Measurements from ENCODE around the gene TARP.
"Not testable (repeated sequence)": the region's sequence is repeated elsewhere in the genome, so short reads cannot be mapped to it uniquely, and the experiment has no call there.

TARP gene

DNA sequence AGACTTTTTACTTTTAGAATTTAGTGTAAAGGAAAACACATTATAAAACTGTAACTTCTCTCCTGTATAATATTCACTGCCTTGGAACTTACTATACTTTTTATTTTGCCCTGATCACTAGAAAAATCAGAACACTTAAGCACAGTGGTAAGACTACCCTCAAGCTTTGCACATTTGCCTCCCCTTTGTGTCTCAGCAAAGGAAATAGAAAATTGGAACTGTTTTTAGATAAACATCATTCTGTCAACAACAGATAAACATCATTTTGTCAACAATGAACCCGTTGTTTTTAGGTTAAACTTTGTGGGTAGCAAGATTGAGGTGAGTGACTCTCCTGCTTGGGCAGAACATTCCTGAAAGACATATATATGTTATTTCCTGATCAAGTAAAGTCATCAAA, 8.8 kb downstream of the TARP start:
- DNase-seq (ENCODE audit: low read depth, low spot score); H3K27ac ChIP-seq: not testable (repeated sequence)

DNA sequence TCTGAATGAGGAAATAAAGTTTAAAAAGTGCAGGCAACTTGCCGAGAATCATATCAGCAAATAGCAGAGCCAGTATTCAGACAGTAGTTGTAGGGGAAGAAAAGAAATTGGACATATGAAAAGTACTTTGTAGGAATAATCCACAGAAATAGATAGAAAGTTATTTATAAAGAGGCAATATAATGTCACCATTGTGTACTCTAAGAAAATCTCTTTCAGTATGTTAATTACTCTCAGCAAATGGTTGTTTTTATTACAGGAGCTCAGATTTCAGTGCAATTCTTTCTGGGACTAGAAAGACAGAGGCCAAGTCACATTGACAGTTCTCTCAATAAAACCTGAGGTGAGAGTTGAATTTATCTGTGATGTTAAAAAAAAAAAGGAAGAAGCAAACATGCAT, 10.2 kb downstream of the TARP start:
- H3K27ac ChIP-seq; DNase-seq (ENCODE audit: low read depth, low spot score): not testable (repeated sequence)

- no peak for DNase-seq (ENCODE audit: low read depth, low spot score)
- H3K27ac ChIP-seq: no peak overlapping the region
Measured at GRCh38 chr7:38262545-38262944, 10.9 kb downstream of the TARP start.

DNA sequence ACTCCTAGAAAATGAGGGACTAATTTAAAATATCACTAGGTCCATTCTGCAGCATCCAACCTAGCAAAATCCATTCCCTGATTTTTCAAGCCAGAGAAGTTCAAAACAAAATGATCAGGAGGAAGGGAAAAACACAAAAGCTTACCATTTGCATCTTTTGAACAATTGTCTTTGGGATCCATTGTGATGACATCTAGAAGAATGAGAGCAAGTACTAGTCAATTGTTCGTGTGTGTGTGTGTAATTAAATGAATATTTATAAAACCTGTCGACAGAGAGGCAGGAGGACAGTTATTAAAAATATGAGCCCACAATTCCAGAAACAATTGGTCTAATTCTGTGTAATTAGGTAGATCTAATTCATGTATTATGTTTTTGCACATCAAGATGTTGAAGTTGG, 11.4 kb downstream of the TARP start:
- not testable (repeated sequence) for DNase-seq (ENCODE audit: low read depth, low spot score); H3K27ac ChIP-seq

GRCh38 chr7:38261601-38262000, 11.8 kb downstream of the TARP start:
- not testable (repeated sequence) for H3K27ac ChIP-seq; DNase-seq (ENCODE audit: low read depth, low spot score)

DNA sequence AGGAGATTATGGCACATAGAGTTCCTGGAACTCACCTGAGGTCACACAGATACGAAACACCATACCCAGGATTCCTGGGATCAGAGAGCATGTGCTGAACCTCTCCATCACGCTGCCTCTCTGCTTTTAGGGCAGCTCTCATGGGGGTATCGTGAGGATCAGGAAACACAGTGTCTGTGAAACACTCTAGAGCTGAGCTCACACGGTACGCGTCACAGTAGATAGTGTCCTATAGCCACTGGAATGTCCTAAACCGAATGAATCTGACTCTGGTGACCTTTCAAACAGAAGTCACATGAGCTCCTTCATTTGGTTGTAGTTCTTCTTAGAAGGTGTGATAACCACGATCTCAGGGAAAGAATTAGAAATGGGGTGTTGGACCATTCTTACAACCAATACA, 14.3 kb downstream of the TARP start:
- H3K27ac ChIP-seq; DNase-seq (ENCODE audit: low read depth, low spot score): not testable (repeated sequence)

GRCh38 chr7:38257350-38257677, 16.1 kb downstream of the TARP start:
- DNase-seq (ENCODE audit: low read depth, low spot score): no peak
- H3K27ac ChIP-seq: no peak overlapping the region

DNA sequence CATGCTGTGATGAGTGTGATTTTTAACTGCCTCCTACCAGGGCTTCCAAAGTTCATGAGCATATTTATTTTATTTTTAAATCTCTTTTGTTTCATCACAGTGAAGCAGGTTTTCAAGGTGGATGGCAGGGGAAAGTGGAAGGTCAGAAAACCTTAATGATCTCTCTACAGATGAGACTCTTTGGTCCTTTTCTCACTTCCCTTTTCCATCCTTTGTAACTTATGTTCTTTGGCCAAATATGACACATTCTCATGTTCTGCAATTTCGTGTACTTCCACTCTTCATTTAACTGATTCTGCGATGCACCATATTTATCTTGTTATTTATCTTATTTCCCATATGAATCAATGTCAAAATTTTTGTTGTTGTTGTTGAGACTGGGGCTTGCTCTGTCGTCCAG, 23.6 kb downstream of the TARP start:
- H3K27ac ChIP-seq; DNase-seq (ENCODE audit: low read depth, low spot score): not testable (repeated sequence)

DNA sequence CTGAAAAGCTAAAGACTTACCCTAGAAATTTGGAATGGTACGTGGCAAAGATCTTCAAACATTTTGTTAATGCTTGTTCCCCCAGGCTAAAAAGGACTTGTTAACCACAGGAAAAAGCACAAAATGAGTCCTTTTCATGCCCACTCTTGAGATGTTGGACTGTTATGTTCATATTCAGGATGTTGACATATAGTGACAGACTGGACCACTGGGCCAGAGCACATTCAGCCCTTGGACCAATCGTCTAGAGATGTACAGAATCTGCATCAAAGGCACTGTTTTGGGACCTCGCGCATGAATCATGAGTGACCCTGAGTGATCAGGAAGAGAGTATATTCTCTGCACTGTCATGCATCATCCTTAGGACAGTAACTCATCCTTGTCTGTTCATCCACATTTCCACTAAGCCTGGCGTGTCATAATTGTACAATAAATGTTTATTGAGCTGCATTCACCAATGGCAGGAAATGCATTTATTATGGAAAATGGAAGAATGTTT, 25.3 kb downstream of the TARP start:
- H3K27ac ChIP-seq: no peak overlapping the region
- DNase-seq (ENCODE audit: low read depth, low spot score): no peak

DNA sequence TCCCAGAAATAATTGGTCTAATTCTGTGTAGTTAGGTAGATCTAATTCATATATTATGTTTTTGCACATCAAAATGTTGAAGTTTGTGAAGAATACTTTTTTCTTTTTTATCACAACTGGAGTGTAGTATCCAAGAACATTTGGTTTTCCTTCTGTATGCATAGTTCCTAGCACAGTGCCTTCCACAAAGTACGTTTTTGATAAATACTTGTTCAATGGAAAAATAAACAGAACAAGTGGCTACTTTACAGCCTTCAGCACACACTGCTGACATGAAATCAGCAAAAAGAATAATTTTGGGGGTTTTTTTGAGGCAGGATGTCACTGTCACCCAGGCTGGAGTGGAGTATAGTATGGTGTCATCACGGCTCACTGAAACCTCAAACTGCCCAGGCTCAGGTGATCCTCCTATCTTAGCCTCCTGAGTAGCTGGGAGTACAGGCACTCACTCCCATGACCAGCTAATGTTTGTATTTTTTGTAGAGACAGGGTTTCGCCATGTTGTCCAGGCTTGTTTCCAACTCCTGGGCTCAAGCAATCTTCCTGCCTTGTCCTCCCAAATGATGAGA, 27.9 kb downstream of the TARP start:
- DNase-seq (ENCODE audit: low read depth, low spot score): no peak
- H3K27ac ChIP-seq: no peak overlapping the region

- DNase-seq (ENCODE audit: low read depth, low spot score): no peak
Measured at GRCh38 chr7:38244516-38244915, 28.9 kb downstream of the TARP start.

DNA sequence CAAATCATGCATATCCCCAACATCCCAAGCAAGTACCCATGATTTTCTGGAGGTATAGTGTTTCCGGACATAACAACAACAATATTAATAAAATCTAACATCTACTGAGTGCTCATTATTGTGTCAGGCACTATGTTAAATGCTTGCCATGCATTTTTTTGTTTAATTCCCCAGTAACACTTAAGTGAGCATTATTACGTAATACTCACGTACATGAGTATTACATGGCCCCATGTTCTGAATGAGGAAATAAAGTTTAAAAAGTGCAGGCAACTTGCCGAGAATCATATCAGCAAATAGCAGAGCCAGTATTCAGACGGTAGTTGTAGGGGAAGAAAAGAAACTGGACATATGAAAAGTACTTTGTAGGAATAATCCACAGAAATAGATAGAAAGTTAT, 30.1 kb downstream of the TARP start:
- DNase-seq (ENCODE audit: low read depth, low spot score); H3K27ac ChIP-seq: not testable (repeated sequence)

More at GRCh38 chr7:38244516-38244915, 28.9 kb downstream of the TARP start:
- no peak overlapping the region for H3K27ac ChIP-seq

GRCh38 chr7:38242814-38243213, 30.6 kb downstream of the TARP start:
- H3K27ac ChIP-seq: no peak overlapping the region
- no peak for DNase-seq (ENCODE audit: low read depth, low spot score)

GRCh38 chr7:38241071-38241470, 32.4 kb downstream of the TARP start:
- H3K27ac ChIP-seq: no peak overlapping the region
- DNase-seq (ENCODE audit: low read depth, low spot score): no peak

DNA sequence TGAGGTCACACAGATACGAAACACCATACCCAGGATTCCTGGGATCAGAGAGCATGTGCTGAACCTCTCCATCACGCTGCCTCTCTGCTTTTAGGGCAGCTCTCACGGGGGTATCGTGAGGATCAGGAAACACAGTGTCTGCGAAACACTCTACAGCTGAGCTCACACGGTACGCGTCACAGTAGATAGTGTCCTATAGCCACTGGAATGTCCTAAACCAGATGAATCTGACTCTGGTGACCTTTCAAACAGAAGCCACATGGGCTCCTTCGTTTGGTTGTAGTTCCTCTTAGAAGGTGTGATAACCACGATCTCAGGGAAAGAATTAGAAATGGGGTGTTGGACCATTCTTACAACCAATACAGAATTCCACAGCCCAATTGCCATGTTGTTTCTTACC, 34.3 kb downstream of the TARP start:
- not testable (repeated sequence) for DNase-seq (ENCODE audit: low read depth, low spot score); H3K27ac ChIP-seq

DNA sequence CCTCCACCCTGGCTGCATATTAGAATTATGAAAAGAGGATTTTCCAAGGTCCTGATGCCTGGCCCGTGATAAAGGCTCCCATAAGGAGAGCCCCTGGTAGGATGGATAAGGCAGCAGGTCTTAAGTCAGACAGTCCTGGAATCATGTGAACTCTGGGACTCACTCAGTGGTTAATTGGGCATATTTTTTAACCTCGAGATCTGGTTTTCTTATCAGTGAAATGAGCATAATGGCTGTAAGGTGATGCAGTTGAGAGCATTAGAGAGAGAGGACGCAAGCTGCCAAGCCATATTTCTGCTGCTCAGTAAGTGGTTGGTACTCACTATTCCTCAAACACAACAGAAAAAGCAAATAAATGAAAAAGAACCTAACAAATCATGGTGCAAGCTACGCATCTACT, 37.8 kb downstream of the TARP start:
- H3K27ac ChIP-seq: no peak overlapping the region
- DNase-seq (ENCODE audit: low read depth, low spot score): no peak

- DNase-seq (ENCODE audit: low read depth, low spot score); H3K27ac ChIP-seq: not testable (repeated sequence)
Measured at GRCh38 chr7:38234759-38235158, 38.7 kb downstream of the TARP start.

GRCh38 chr7:38232502-38233366, 40.7 kb downstream of the TARP start:
- no peak for DNase-seq (ENCODE audit: low read depth, low spot score)
- H3K27ac ChIP-seq: no peak overlapping the region

DNA sequence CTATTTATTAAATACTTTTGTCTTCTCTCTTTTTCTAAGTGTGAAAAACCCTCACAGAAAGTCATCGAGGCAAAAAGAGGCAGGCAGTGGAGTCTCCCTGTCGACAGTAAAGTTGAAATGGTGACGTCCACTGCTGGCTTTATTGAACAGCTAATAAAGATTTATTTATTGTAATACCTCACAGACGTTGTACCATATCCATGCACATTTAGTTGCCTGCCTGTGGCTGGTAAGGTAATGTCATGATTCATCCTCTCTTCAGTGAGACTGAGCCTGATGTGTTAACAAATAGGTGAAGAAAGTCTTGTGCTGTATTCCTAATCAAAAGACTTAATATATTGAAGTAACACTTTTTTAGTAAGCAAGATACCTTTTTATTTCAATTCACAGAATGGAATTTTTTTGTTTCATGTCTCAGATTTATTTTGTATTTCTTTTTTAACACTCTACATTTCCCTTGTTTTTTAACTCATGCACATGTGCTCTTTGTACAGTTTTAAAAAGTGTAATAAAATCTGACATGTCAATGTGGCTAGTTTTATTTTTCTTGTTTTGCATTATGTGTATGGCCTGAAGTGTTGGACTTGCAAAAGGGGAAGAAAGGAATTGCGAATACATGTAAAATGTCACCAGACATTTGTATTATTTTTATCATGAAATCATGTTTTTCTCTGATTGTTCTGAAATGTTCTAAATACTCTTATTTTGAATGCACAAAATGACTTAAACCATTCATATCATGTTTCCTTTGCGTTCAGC, 43.4 kb downstream of the TARP start:
- no peak overlapping the region for H3K27ac ChIP-seq
- DNase-seq (ENCODE audit: low read depth, low spot score): no peak

DNA sequence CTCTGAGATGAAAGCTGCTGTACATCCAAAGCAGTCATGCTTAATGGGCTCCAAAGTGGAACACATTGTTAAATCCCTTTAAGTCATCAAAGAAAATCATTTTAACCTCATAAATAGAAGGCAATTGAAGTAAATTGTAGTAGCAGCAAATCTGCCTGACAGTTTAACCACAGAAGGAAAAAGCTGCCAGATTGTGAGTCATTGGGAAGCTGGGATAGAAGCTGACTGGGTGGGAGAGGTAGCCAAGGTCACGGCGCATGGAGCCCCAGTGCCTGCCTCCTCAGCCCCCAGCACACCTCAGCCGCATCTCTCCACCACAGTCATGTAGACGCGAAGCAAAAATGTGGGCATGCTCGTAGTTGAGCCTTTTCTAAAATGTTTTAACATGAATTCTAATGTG, 44.0 kb downstream of the TARP start:
- H3K27ac ChIP-seq: no peak overlapping the region
- no peak for DNase-seq (ENCODE audit: low read depth, low spot score)

DNA sequence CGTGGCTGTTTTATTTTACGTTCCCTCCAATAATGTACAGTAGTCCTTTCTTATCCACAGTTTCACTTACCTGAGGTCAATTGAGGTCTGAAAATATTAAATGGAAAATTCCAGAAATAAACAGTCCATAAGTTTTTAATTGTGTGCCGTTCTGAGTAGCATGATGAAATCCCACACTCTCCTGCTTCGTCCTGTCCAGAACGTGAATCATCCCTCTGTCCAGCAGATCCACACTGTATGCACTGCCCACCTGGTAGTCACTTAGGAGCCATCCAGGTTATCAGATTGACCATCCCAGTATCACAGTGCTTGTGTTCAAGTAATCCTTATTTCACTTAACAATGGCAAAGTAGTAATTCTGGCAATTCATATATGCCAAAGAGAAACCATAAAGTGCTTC, 49.0 kb downstream of the TARP start:
- no peak for DNase-seq (ENCODE audit: low read depth, low spot score)
- H3K27ac ChIP-seq: no peak overlapping the region

Measured in epithelial cell of prostate (primary cell).